GM18507 (cell line): ENCODE results near the gene MRPS18B.

Source experiments
- DNase-seq: peaks from one replicate; pipeline ENCODE4 v3.0.0; 2011; ENCODE audit warnings: low read depth; ENCODE audit not compliant: insufficient read length; ENCODE audit errors: extremely low spot score
- FAIRE-seq: peaks from 2 replicates; lab custom pipeline; 2011; peaks lifted over from hg19 to GRCh38; lab: Jason Lieb, UNC

MRPS18B gene

DNA sequence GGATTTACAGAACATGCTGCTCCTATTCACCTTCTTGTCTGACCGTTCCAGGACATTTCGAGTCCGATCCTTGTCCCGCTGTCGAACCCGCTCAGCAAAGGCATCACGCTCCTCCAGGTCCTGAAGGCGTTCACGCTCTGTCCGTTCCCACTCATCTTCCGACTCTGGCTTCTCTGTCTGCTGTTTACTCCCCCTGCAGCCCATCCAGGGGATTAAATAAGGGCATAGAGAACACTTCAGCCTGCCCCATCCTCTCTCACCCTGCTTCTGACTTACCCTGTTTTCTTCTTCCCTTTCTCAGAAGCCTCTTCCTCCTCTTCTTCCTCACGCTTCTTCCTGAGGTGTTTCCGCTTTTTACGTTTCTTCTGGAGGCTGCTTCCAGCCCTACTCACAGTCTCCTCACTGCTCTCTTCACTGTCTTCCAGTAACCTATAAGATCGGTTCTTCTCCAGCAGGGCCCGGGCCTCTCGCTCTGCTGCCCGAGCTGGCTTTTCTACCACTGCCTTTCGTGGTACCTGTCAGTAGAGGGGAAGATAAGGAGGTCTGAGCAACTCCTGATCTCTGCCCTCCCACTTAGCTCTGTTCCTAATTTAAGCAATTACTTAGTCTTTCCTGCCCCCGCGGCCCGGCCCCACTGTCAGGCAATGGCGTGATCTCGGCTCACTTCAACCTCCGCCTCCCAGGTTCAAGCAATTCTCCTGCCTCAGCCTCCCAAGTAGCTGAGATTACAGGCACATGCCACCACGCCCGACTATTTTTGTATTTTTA lies 53.3 kb downstream of the MRPS18B start:
- DNase-seq (no peak), FAIRE-seq (no peak)

DNA sequence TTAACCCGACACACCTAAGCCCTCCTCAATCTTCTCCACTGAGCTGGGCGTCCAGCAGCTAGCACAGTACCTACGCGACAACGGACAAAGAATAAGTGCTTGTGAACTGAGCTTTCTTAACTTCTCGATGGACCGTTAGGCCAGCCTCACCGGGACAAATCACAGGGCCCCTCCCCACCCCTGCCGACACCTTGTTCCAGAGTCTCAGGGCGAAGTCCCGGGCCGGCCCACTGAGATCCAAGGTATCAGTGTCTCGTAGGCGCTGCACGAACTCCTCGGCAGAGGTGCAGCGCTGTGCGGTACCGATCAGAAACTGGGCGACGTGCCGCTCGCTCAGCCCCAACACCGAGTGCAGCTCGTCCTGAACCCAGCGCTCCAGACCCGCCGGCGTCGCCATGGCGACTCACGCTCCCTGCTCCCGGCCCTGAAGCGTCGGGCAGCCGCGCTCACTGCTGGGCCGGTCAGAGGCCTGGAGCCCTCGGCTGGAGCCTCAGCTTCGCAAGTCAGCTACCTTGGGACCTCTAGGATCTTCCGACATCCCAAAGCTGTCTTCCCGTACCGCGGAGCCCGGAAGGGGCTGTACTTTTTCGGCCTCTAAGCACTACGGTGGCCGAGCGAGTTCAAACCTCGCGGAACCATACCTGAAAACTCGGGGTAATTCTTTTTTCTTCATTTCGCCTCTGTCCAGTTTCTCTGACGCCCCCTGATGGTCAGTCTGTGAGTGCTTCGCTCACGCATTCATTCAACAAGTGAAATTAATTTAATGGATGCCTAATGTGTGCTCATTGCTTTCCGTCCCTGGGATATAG lies 55.0 kb downstream of the MRPS18B start, which contains the start of gene DHX16:
TSS of gene DHX16 (minus strand) at position 562 of the 809 bp plus-strand sequence. CDS start at position 397, 165 bp downstream.
- DNase-seq (peak; percentile 79), FAIRE-seq (peak; percentile 96)
